Neuronal stem cell (in vitro differentiated cells): ENCODE results near the gene BPIFB2.
"Not testable (repeated sequence)": the region's sequence is repeated elsewhere in the genome, so short reads cannot be mapped to it uniquely, and the experiment has no call there.

Experiments
- DNase-seq: peaks from one replicate; pipeline ENCODE4 v3.0.0-alpha.2; 2013; ENCODE audit warnings: low spot score
- H2AFZ ChIP-seq: one replicate; pipeline ENCODE4 v1.6.1; 2013; ENCODE audit warnings: mild to moderate bottlenecking, low read length, inconsistent platforms
- H2AK5ac ChIP-seq: 2 replicates; pipeline ENCODE4 v1.6.1; 2013; ENCODE audit warnings: low read depth, mild to moderate bottlenecking, inconsistent platforms, low read length, moderate library complexity, mixed read lengths
- H2BK120ac ChIP-seq: 2 replicates; pipeline ENCODE4 v1.6.1; 2013; ENCODE audit warnings: low read depth, mild to moderate bottlenecking, inconsistent platforms, low read length, moderate library complexity, mixed read lengths
- H2BK12ac ChIP-seq: one replicate; pipeline ENCODE4 v1.6.1; 2013; ENCODE audit warnings: low read length, inconsistent platforms
- H2BK15ac ChIP-seq: 2 replicates; pipeline ENCODE4 v1.6.1; 2013; ENCODE audit warnings: mild to moderate bottlenecking, low read length, inconsistent platforms, mixed read lengths
- H2BK5ac ChIP-seq: one replicate; pipeline ENCODE4 v1.6.1; 2013; ENCODE audit warnings: inconsistent platforms, mild to moderate bottlenecking, low read length, moderate library complexity
- H3K14ac ChIP-seq: one replicate; pipeline ENCODE4 v1.6.1; 2013; ENCODE audit warnings: low read length, inconsistent platforms
- H3K18ac ChIP-seq: 2 replicates; pipeline ENCODE4 v1.6.1; 2013; ENCODE audit warnings: low read length, inconsistent platforms
- H3K23ac ChIP-seq: 2 replicates; pipeline ENCODE4 v1.6.1; 2013; ENCODE audit warnings: low read depth, mild to moderate bottlenecking, mixed read lengths, low read length, inconsistent platforms; ENCODE audit not compliant: poor library complexity
- H3K27ac ChIP-seq: replicated peaks from 3 replicates; pipeline ENCODE4 v1.5.1; 2013; ENCODE audit warnings: low read length, inconsistent platforms
- H3K27me3 ChIP-seq, 3 experiments: 2 replicates each; pipeline ENCODE4 v1.6.1; 2013; ENCODE audit warnings: low read length in 3 of 3, mild to moderate bottlenecking in 2 of 3, inconsistent platforms in 1 of 3, low read depth in 1 of 3, mixed read lengths in 1 of 3, moderate library complexity in 1 of 3; ENCODE audit not compliant: control insufficient read depth in 3 of 3, insufficient read depth in 3 of 3
- H3K36me3 ChIP-seq, 2 donors: replicated peaks in 1 of 2; 2 replicates each; pipeline ENCODE4 v1.6.1; 2013; ENCODE audit warnings: low read length in 2 of 2; ENCODE audit not compliant: control insufficient read depth in 2 of 2, insufficient read depth in 2 of 2
- H3K4ac ChIP-seq: 2 replicates; pipeline ENCODE4 v1.6.1; 2013; ENCODE audit warnings: inconsistent platforms, mild to moderate bottlenecking, low read length, moderate library complexity
- H3K4me1 ChIP-seq, 2 donors: 1 replicate in 1 of 2; 2 replicates in 1 of 2; pipeline ENCODE4 v1.6.1; 2013; ENCODE audit warnings: low read length in 2 of 2, low read depth in 1 of 2; ENCODE audit not compliant: control insufficient read depth in 2 of 2, insufficient read depth in 1 of 2
- H3K4me2 ChIP-seq: one replicate; pipeline ENCODE4 v1.6.1; 2013; ENCODE audit warnings: mild to moderate bottlenecking, low read length, inconsistent platforms; ENCODE audit not compliant: insufficient read depth, poor library complexity, severe bottlenecking
- H3K4me3 ChIP-seq, 2 donors: 2 replicates each; pipeline ENCODE4 v1.5.1; 2013; ENCODE audit warnings: low read length in 2 of 2, mild to moderate bottlenecking in 2 of 2, inconsistent platforms in 1 of 2, moderate library complexity in 1 of 2
- H3K79me1 ChIP-seq: one replicate; pipeline ENCODE4 v1.6.1; 2013; ENCODE audit warnings: low read depth, mild to moderate bottlenecking, inconsistent platforms, low read length, moderate library complexity
- H3K9ac ChIP-seq: one replicate; pipeline ENCODE4 v1.6.1; 2013; ENCODE audit warnings: mild to moderate bottlenecking, low read depth, low read length, inconsistent platforms; ENCODE audit not compliant: poor library complexity
- H3K9me3 ChIP-seq, 2 donors: replicated peaks in 1 of 2; 2 replicates each; pipeline versions ENCODE3 to v1.6.1; 2013; ENCODE audit warnings: low read length in 2 of 2, mild to moderate bottlenecking in 2 of 2, inconsistent platforms in 1 of 2, low read depth in 1 of 2, mixed read lengths in 1 of 2, moderate library complexity in 1 of 2; ENCODE audit not compliant: control insufficient read depth in 2 of 2, insufficient read depth in 1 of 2
- H4K8ac ChIP-seq: one replicate; pipeline ENCODE4 v1.6.1; 2013; ENCODE audit warnings: low read depth, mild to moderate bottlenecking, inconsistent platforms, low read length, moderate library complexity
- H4K91ac ChIP-seq: one replicate; pipeline ENCODE4 v1.6.1; 2013; ENCODE audit warnings: low read length, low read depth, mild to moderate bottlenecking, inconsistent platforms; ENCODE audit not compliant: poor library complexity
- WGBS, 2 donors: extraction: QIAGEN DNeasy Blood & Tissue Kit; methylation state at CpG; one replicate each; pipeline ENCODE4 v1.1.7; 2013; ENCODE audit warnings: missing lambda C conversion rate in 2 of 2, mixed read lengths in 1 of 2; ENCODE audit not compliant: insufficient read length in 2 of 2, insufficient replicate concordance in 1 of 2; ENCODE audit errors: extremely low coverage in 2 of 2; 5-methylcytosine and 5-hydroxymethylcytosine counted together

The BPIFB2 gene

DNA sequence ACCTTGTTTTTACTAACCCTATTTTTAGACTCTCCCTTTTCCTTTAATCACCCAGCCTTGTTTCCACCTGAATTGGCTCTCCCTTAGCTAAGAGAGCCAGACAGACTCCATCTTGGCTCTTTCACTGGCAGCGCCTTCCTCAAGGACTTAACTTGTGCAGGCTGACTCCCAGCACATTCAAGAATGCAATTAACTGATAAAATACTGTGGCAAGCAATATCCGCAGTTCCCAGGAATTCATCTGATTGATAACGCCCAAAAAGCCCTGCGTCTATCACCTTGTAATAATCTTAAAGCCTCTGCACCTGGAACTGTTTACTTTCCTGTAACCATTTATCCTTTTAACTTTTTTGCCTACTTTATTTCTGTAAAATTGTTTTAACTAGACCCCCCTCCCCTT, 32.4 kb upstream of the BPIFB2 start:
- not testable (repeated sequence) for H3K4me2 ChIP-seq, H2BK5ac ChIP-seq, H3K9me3 ChIP-seq, DNase-seq, H3K27ac ChIP-seq, H2BK12ac ChIP-seq, H2AK5ac ChIP-seq, H3K18ac ChIP-seq, H4K91ac ChIP-seq, H3K23ac ChIP-seq, H3K79me1 ChIP-seq, H3K9ac ChIP-seq, H3K14ac ChIP-seq, H2BK120ac ChIP-seq, H3K27me3 ChIP-seq, H3K4me3 ChIP-seq, H3K36me3 ChIP-seq, H4K8ac ChIP-seq, H3K4ac ChIP-seq, H2BK15ac ChIP-seq, H2AFZ ChIP-seq
- WGBS, 2 donors, result no CpG with 5 or more reads among the region's 4 CpGs
- H3K4me1 ChIP-seq, result peaks cover 20 to 22% of the 10 kb centered on the region in 2 donors

DNA sequence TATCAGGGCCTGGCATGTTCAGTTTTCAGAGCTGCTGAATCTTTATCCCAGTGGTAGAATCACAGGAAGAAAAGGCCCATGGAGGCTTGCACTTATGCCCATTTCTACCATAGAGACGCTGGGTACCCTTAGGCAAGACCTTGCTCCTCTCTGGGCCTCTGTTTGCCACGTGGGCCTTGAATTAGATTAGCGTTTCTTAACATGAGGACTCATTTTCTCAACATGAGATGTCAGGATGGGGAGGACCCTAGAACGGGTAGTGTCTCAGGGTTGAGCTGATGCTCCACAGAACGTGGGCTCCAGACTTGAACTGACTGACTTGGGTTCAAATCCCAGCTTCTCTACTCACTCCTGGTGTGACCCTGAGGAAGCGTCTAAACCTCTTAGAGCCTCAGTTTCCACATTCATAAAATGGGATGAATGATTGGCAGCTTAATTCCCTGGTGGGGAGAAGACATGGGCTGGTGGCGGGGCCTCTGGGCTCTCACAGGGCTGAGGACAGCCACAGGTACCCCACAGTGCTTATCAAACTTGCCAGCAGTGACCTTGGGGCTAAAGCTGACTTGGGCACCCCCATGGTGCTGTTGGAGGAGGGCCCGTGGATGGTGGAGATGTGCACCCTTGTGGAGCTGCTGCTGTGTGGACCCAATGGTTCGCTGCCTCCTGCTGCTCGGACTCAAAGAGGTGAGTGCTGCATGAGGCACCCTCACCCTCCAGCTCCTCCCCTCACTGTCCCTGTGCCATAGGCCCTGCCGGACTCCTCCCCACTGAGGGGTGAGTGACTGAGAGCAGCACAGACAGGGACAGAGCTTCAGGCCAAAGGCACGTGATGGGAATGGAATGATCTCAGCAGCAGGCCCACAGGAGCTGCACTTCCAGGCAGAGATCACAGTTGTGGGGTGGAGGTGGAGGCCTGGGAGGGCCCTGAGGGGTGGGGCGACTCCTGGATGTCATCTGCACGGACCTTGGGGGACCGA, 31.5 kb upstream of the BPIFB2 start:
- Histone ChIP-seq H3K9ac (peak overlapping the region; percentile 54), H3K27ac (no peak overlapping the region), H2BK5ac (no peak overlapping the region), H3K4me1 (peaks cover 23 to 29% of the 10 kb centered on the region in 2 donors), H2BK12ac (no peak overlapping the region), H2BK15ac (no peak overlapping the region), H2AK5ac (peak overlapping the region; percentile 88), H3K4ac (no peak overlapping the region), H3K14ac (no peak overlapping the region), H3K23ac (peak overlapping the region; percentile 78), H4K91ac (no peak overlapping the region), H3K79me1 (no peaks in the 10 kb centered on the region), H4K8ac (no peak overlapping the region), H2BK120ac (no peak overlapping the region), H3K4me2 (no peak overlapping the region), H3K18ac (peak overlapping the region; percentile 24), H3K36me3 (no peaks in the 10 kb centered on the region), H3K9me3 (peaks cover 0 to 5% of the 10 kb centered on the region in 2 donors), H3K27me3 (no peaks in the 10 kb centered on the region), H2AFZ (peak overlapping the region; percentile 8), H3K4me3 (no peak overlapping the region)
- WGBS, 2 donors, result no CpG with 5 or more reads among the region's 15 CpGs
- no peak for DNase-seq

GRCh38 chr20:32976746-32977145, 30.8 kb upstream of the BPIFB2 start:
- Histone ChIP-seq H2AK5ac (peak overlapping the region; percentile 88), H2BK5ac (peak overlapping the region; percentile 33), H4K8ac (no peak overlapping the region), H3K27me3 (no peaks in the 10 kb centered on the region), H3K23ac (no peak overlapping the region), H3K4me3 (no peak overlapping the region), H3K27ac (no peak overlapping the region), H2BK120ac (no peak overlapping the region), H2BK15ac (peak overlapping the region; percentile 98), H3K4me2 (no peak overlapping the region), H3K9me3 (peaks cover 0 to 7% of the 10 kb centered on the region in 2 donors), H3K18ac (no peak overlapping the region), H3K14ac (no peak overlapping the region), H3K4me1 (peaks cover 19 to 25% of the 10 kb centered on the region in 2 donors), H2AFZ (peak overlapping the region; percentile 8), H3K4ac (no peak overlapping the region), H3K36me3 (no peaks in the 10 kb centered on the region), H4K91ac (no peak overlapping the region), H3K79me1 (no peaks in the 10 kb centered on the region), H3K9ac (no peak overlapping the region), H2BK12ac (no peak overlapping the region)
- no CpG with 5 or more reads among the region's 6 CpGs for WGBS, 2 donors
- DNase-seq, result no peak

GRCh38 chr20:32977281-32978008, 30.1 kb upstream of the BPIFB2 start:
- Histone ChIP-seq H2BK12ac (peak overlapping the region; percentile 67), H3K79me1 (no peaks in the 10 kb centered on the region), H3K4ac (no peak overlapping the region), H3K4me2 (no peak overlapping the region), H3K27me3 (no peaks in the 10 kb centered on the region), H2AK5ac (peak overlapping the region; percentile 86), H4K8ac (no peak overlapping the region), H3K4me3 (no peak overlapping the region), H3K23ac (peak overlapping the region; percentile 56), H3K36me3 (no peaks in the 10 kb centered on the region), H2BK120ac (peak overlapping the region; percentile 78), H3K14ac (peak overlapping the region; percentile 51), H2AFZ (no peak overlapping the region), H3K9me3 (peaks cover 0 to 7% of the 10 kb centered on the region in 2 donors), H3K4me1 (peaks cover 12 to 20% of the 10 kb centered on the region in 2 donors), H2BK15ac (peak overlapping the region; percentile 98), H4K91ac (no peak overlapping the region), H3K9ac (no peak overlapping the region), H2BK5ac (peak overlapping the region; percentile 33), H3K27ac (no peak overlapping the region), H3K18ac (peak overlapping the region; percentile 77)
- WGBS, 2 donors, result no CpG with 5 or more reads among the region's 13 CpGs
- DNase-seq, result no peak
